AG10803 (cell line): ENCODE results near the gene SLC30A2.

Experiments
- DNase-seq: peaks from one replicate; pipeline ENCODE4 v3.0.0; 2010; ENCODE audit warnings: low read depth
- H3K4me3 ChIP-seq: 2 replicates; pipeline ENCODE4 v1.5.1; 2011; ENCODE audit warnings: mild to moderate bottlenecking, low read length, control low read depth
- TF ChIP-seq, protein P1 (sequence below): conservative IDR thresholded peaks from 2 replicates; pipeline ENCODE4 v1.5.1; 2011; ENCODE audit warnings: mild to moderate bottlenecking, low read length, control low read depth, inconsistent platforms

Gene SLC30A2

DNA sequence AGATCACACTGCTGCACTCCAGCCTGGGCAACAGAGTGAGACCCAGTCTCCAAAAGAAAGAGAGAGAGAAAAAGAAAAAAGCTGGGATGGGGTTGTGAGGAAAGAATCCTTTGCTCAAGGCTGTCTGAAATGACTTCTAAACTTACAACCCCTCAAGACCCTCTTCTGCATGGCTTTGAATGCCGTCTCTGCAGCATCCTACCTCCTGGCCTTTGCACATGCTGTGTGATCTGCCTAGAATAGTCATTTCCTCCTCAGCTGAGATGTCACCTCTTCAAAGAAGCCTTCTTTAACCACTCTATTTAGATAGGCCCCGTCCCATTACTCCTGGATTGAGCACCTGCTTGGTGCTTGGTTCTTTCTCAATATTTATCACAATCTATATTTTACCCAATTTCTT is 38.9 kb upstream of the SLC30A2 start:
- TF ChIP-seq, protein P1, sequence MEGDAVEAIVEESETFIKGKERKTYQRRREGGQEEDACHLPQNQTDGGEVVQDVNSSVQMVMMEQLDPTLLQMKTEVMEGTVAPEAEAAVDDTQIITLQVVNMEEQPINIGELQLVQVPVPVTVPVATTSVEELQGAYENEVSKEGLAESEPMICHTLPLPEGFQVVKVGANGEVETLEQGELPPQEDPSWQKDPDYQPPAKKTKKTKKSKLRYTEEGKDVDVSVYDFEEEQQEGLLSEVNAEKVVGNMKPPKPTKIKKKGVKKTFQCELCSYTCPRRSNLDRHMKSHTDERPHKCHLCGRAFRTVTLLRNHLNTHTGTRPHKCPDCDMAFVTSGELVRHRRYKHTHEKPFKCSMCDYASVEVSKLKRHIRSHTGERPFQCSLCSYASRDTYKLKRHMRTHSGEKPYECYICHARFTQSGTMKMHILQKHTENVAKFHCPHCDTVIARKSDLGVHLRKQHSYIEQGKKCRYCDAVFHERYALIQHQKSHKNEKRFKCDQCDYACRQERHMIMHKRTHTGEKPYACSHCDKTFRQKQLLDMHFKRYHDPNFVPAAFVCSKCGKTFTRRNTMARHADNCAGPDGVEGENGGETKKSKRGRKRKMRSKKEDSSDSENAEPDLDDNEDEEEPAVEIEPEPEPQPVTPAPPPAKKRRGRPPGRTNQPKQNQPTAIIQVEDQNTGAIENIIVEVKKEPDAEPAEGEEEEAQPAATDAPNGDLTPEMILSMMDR: no peak
- no peak for DNase-seq
- no peak overlapping the region for H3K4me3 ChIP-seq

DNA sequence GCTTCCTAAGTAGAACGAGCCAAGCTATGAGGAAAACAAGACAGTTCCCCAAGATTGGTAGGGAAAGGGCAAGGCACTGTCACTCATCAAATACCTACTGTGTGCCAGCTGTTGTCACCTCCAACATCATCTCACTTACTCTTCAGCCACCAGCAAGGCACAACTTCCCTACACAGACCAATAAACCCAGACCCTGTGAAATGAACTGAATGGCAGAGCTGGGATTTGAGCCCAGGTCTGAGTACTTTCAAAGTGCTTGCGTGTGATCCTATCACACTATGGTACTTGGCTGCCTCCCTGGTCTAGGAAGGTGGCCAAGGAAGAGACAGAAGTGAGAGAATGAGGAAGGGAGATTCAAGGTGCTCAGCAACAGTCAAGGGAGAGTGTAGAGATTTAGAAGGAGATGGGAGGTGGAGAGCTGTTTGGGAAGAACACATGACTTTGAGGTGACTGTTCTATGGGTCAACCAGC is 38.2 kb upstream of the SLC30A2 start:
- no peak for DNase-seq
- no peak overlapping the region for H3K4me3 ChIP-seq
- TF ChIP-seq, protein P1: no peak

DNA sequence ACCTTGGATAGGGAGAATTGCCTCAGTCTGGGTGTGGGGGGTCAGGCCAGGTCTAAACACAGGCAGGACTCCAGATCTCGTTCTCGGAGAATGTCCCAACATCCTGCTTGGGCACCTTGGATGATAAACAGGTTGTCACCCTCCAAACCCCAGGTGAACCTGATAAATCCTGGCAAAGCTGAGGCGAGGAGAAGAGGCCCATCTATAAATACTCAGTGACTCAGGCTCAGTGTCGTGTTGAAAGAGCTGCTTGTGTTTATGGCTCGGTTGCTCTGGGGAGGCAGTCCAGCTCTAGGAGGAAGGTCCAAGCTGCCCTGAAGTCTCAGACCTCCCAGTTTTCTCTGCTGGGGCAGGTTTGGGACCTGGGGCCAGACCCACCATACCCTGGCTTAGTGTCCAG is 37.3 kb upstream of the SLC30A2 start:
- no peak overlapping the region for H3K4me3 ChIP-seq
- TF ChIP-seq, protein P1: no peak
- peak; percentile 10 for DNase-seq

DNA sequence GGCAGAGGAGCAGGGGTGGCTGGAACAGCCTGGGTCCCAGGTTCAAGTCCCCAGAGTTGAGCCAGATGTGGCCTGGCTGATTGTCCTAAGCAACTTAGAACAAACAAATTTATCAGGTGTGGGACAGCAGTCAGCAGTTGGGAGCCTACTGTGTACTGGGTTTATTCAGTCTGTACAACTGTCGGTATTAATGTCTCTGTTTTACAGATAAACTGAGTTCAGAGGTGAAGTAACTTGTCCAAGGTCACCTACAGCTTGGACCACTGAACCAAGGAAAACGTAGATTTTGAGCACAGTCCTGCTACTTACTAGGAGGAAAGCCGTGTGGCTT is 36.1 kb upstream of the SLC30A2 start:
- H3K4me3 ChIP-seq: no peak overlapping the region
- TF ChIP-seq, protein P1: no peak
- no peak for DNase-seq

DNA sequence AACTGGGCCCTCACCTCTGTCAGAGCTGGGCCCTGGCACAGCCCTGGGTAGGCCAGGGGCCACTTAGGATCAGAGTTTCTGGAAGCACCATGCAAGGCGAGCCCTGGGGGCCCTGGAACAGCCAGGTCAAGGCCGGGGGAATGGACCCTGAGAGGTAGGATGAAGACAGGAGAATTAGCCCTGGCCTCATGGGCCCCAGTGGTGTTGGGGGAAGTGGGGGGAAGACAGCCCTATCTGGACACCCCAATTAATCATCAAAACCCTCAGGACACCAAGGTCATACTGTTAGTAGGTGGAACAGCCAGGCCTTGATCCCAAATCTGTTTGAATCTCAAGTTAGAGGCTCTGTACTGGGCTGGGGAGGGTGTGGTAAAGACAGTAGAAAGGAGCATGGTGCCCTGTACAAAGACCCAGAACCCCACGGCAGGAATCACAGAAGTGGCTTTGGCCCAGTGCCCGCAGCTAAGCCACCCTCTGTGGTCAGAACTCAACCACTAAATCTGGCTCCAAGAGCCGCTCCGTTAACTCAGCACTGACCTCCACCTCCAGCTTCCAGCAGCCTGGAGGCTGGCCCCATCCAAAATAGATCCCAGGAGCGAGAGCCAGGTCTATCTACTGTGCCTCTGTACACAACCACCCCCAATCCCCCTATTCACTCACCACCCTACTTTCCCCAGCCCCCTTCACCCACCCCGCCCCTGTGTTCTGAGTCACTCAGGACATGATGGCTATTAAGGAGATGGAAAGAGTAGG is 35.5 kb upstream of the SLC30A2 start:
- no peak overlapping the region for H3K4me3 ChIP-seq
- no peak for DNase-seq
- TF ChIP-seq, protein P1: no peak

DNA sequence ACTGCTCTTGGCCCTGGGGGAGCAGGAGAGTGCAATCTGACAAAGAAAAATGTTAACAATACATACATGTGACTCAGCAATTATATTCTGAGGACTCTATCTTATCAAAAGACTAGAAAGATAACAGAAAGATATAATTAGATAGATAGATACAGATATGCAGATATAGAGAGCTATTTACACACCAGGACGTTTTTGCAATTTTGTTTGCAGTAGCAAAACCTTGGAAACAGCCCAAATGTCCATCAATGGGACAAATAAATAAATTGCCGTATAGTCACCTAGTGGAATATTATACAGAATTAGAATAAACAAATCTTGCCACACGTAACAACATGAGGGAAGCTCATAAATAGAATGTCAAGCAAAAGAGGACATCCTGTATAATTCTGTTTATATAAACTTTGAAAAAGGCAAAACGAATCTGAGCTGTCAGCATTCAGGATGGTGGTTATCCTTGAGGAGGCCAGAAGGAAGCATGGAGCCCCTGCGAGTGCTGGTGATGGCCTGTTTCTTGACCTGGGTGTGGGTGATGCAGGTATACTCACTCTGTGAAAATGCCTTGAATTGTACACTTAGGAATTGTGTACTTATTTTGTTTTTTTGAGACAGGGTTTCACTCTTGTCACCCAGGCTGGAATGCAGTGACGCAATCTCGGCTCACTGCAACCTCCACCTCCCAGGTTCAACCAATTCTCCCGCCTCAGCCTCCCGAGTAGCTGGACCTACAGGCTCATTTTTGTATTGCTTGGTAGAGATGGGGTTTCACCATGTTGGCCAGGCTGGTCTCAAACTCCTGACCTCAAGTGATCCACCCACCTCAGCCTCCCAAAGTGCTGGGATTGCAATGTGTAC is 34.3 kb upstream of the SLC30A2 start:
- TF ChIP-seq, protein P1: no peak
- H3K4me3 ChIP-seq: no peak overlapping the region
- no peak for DNase-seq

DNA sequence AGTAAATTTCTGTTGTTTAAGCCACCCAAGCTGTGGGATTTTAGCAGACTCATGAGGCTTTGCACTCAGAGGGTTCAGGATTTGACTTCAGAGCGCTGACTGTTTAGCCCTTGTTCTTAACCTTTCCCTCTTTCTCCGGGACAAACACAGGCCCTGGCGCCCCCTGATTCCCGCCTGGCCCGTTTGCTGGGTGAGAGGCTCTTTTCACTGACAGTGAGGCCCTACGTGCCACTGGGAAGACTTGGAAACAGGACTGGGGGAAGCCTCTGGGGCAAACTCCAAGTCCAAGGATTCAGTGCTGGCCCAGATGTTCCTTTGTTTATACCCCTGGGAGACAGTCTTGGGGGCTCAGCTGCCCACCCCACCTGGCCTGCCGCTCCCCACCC is 33.3 kb upstream of the SLC30A2 start:
- no peak overlapping the region for H3K4me3 ChIP-seq
- TF ChIP-seq, protein P1: no peak
- no peak for DNase-seq
